Keratinocyte (primary cell): ENCODE data around the gene ECHDC1. TPM values are rescaled to one million over a fixed set of nuclear protein-coding genes. Genes with fewer than 3 reads are reported as not detected.

Experiments
- DNase-seq: peaks from one replicate; pipeline ENCODE4 v3.0.0-alpha.2; 2011; ENCODE audit warnings: low read depth, missing footprints, low spot score
- FAIRE-seq: peaks from 2 replicates; lab custom pipeline; 2011; peaks lifted over from hg19 to GRCh38; lab: Jason Lieb, UNC
- H2AFZ ChIP-seq: 2 replicates; pipeline ENCODE4 v1.6.0; 2012; ENCODE audit warnings: low read length, control low read depth, inconsistent platforms; ENCODE audit not compliant: control insufficient read depth
- H3K27ac ChIP-seq: 2 replicates; pipeline ENCODE4 v1.5.1; 2011; ENCODE audit warnings: low read length; ENCODE audit not compliant: control insufficient read depth, insufficient read depth
- H3K27me3 ChIP-seq: 3 replicates; pipeline ENCODE4 v1.6.0; 2011; ENCODE audit warnings: low read length; ENCODE audit not compliant: control insufficient read depth, insufficient read depth; ENCODE audit errors: extremely low read depth
- H3K36me3 ChIP-seq, 2 experiments: 2 replicates in 1 of 2; 3 replicates in 1 of 2; pipeline ENCODE4 v1.5.1; 2011; ENCODE audit warnings: low read length in 2 of 2, mild to moderate bottlenecking in 1 of 2; ENCODE audit not compliant: control insufficient read depth in 2 of 2, insufficient read depth in 2 of 2; ENCODE audit errors: extremely low read depth in 1 of 2
- H3K4me1 ChIP-seq: 3 replicates; pipeline ENCODE4 v1.5.1; 2011; ENCODE audit warnings: low read length; ENCODE audit not compliant: control insufficient read depth, insufficient read depth; ENCODE audit errors: extremely low read depth
- H3K4me2 ChIP-seq: 3 replicates; pipeline ENCODE4 v1.6.0; 2011; ENCODE audit warnings: low read depth, low read length; ENCODE audit not compliant: control insufficient read depth, insufficient read depth; ENCODE audit errors: extremely low read depth
- H3K4me3 ChIP-seq, 3 experiments: fragments of 200-600 bp in 1 of 3; sonication (generic) in 1 of 3; 2 replicates in 2 of 3; 3 replicates in 1 of 3; pipeline ENCODE4 v1.5.1; 2011 to 2016; ENCODE audit warnings: low read length in 3 of 3, mild to moderate bottlenecking in 3 of 3, control low read depth in 2 of 3, inconsistent platforms in 1 of 3, low read depth in 1 of 3, mixed read lengths in 1 of 3, mixed run types in 1 of 3, moderate library complexity in 1 of 3; ENCODE audit not compliant: control insufficient read depth in 2 of 3, insufficient read depth in 2 of 3; ENCODE audit errors: extremely low read depth in 1 of 3
- H3K79me2 ChIP-seq: 2 replicates; pipeline ENCODE4 v1.6.0; 2012; ENCODE audit warnings: low read length; ENCODE audit not compliant: control insufficient read depth, insufficient read depth
- H3K9ac ChIP-seq: 3 replicates; pipeline ENCODE4 v1.6.0; 2011; ENCODE audit warnings: low read length; ENCODE audit not compliant: control insufficient read depth, insufficient read depth; ENCODE audit errors: extremely low read depth
- H3K9me1 ChIP-seq: 3 replicates; pipeline ENCODE4 v1.6.0; 2011; ENCODE audit warnings: low read length; ENCODE audit not compliant: control insufficient read depth, insufficient read depth; ENCODE audit errors: extremely low read depth
- H3K9me3 ChIP-seq: 2 replicates; pipeline ENCODE4 v1.5.1; 2012; ENCODE audit warnings: low read depth, low read length; ENCODE audit not compliant: control insufficient read depth
- H4K20me1 ChIP-seq: 3 replicates; pipeline ENCODE4 v1.6.0; 2011; ENCODE audit warnings: low read length; ENCODE audit not compliant: control insufficient read depth, insufficient read depth; ENCODE audit errors: extremely low read depth
- EZH2 ChIP-seq: IDR thresholded peaks from one replicate; pipeline ENCODE4 v1.6.1; 2012; ENCODE audit warnings: inconsistent platforms, mild to moderate bottlenecking, low read length, moderate library complexity
- dilution Hi-C: fragments of 300-500 bp; cut with MboI; formaldehyde crosslinking; loops from one replicate; pipeline ENCODE4 v1.7.0; 2020; ENCODE audit warnings: low sequenced_read_pairs; ENCODE audit not compliant: extremely low pct_ligation_motif_present
- polyA plus RNA-seq, 5 experiments: library from polyadenylated mRNA; depleted of rRNA in 3 of 5; stranded (reverse) in 3 of 5; stranded (forward) in 1 of 5; unstranded in 1 of 5; fragments of >200 nt; gene quantifications; 1 replicate in 1 of 5; 2 replicates in 3 of 5; 3 replicates in 1 of 5; pipeline versions ENCODE4 v1.2.1 to v1.2.3, GENCODE V29; 2011 to 2012; ENCODE audit warnings: missing spikeins in 2 of 5, low read depth in 1 of 5, low replicate concordance in 1 of 5
- TF ChIP-seq, protein P1 (sequence below), 3 experiments: IDR thresholded peaks in 1 of 3; conservative IDR thresholded peaks in 1 of 3; optimal IDR thresholded peaks in 1 of 3; 2 replicates in 2 of 3; 3 replicates in 1 of 3; pipeline versions ENCODE3 to v1.5.1; 2011; ENCODE audit warnings: low read length in 3 of 3, mild to moderate bottlenecking in 3 of 3, moderate library complexity in 2 of 3, control low read depth in 1 of 3, inconsistent platforms in 1 of 3; ENCODE audit not compliant: insufficient read depth in 2 of 3; ENCODE audit errors: extremely low read depth in 1 of 3

The ECHDC1 gene
- polyA plus RNA-seq, 1 donor (not counting 4 experiments of a cell fraction or from before 2014, with no cell fraction given) = 56.9 TPM

GRCh38 chr6:127263481-127263880 is 79.9 kb downstream of the ECHDC1 start:
- dilution Hi-C loops = no loop called here
- H3K9me1 ChIP-seq = no peaks in the 10 kb centered on the region
- H3K79me2 ChIP-seq = peaks cover 16% of the 10 kb centered on the region
- H3K4me2 ChIP-seq = no peak overlapping the region
- DNase-seq (no peak), FAIRE-seq (no peak)
- no peaks in the 10 kb centered on the region for H3K27me3 ChIP-seq
- H3K4me1 ChIP-seq = peaks cover 5% of the 10 kb centered on the region
- no peaks in the 10 kb centered on the region for H3K9me3 ChIP-seq
- no peaks in the 10 kb centered on the region for H3K36me3 ChIP-seq
- TF ChIP-seq EZH2 = no peak
- TF ChIP-seq, protein P1, sequence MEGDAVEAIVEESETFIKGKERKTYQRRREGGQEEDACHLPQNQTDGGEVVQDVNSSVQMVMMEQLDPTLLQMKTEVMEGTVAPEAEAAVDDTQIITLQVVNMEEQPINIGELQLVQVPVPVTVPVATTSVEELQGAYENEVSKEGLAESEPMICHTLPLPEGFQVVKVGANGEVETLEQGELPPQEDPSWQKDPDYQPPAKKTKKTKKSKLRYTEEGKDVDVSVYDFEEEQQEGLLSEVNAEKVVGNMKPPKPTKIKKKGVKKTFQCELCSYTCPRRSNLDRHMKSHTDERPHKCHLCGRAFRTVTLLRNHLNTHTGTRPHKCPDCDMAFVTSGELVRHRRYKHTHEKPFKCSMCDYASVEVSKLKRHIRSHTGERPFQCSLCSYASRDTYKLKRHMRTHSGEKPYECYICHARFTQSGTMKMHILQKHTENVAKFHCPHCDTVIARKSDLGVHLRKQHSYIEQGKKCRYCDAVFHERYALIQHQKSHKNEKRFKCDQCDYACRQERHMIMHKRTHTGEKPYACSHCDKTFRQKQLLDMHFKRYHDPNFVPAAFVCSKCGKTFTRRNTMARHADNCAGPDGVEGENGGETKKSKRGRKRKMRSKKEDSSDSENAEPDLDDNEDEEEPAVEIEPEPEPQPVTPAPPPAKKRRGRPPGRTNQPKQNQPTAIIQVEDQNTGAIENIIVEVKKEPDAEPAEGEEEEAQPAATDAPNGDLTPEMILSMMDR (optimal IDR thresholded peaks at IDR 0.05 in 1 of 3, IDR thresholded peaks at IDR 0.05 in 1 of 3, conservative IDR thresholded peaks at IDR 0.05 in 1 of 3; ENCODE audit: extremely low read depth in 1 of 3, insufficient read depth in 2 of 3, low read length in 3 of 3) = no peak
- H3K4me3 ChIP-seq = no peak overlapping the region
- H2AFZ ChIP-seq = no peak overlapping the region
- H3K9ac ChIP-seq = no peak overlapping the region
- H4K20me1 ChIP-seq = no peaks in the 10 kb centered on the region
- H3K27ac ChIP-seq = no peak overlapping the region

- dilution Hi-C loops = no loop called here
- no peak for FAIRE-seq
- TF ChIP-seq, protein P1 (optimal IDR thresholded peaks at IDR 0.05 in 1 of 3, IDR thresholded peaks at IDR 0.05 in 1 of 3, conservative IDR thresholded peaks at IDR 0.05 in 1 of 3; ENCODE audit: extremely low read depth in 1 of 3, insufficient read depth in 2 of 3, low read length in 3 of 3) = no peak
- no peak for TF ChIP-seq EZH2
Measured at GRCh38 chr6:127262896-127263295, 80.5 kb downstream of the ECHDC1 start.

More at GRCh38 chr6:127262896-127263295, 80.5 kb downstream of the ECHDC1 start:
- Histone ChIP-seq H3K4me1 (peaks cover 3% of the 10 kb centered on the region), H3K36me3 (no peaks in the 10 kb centered on the region), H3K4me2 (no peak overlapping the region), H3K9ac (no peak overlapping the region), H3K79me2 (peaks cover 10% of the 10 kb centered on the region), H3K9me3 (no peaks in the 10 kb centered on the region), H3K4me3 (no peak overlapping the region), H2AFZ (no peak overlapping the region), H3K9me1 (no peaks in the 10 kb centered on the region), H3K27me3 (no peaks in the 10 kb centered on the region), H4K20me1 (no peaks in the 10 kb centered on the region), H3K27ac (no peak overlapping the region)
- no peak for DNase-seq
